ENCODE data around the gene EIF3A. TPM values are rescaled to one million over a fixed set of nuclear protein-coding genes. Genes with fewer than 3 reads are reported as not detected.

The EIF3A gene
- total and polyA plus RNA-seq, 2 donors, result 81.9 to 110 TPM

- Histone ChIP-seq H3K27ac (ENCODE audit: low read depth) (no peak overlapping the region), H3K36me3 (ENCODE audit: insufficient read depth) (no peaks in the 10 kb centered on the region), H3K4me1 (ENCODE audit: insufficient read depth) (no peaks in the 10 kb centered on the region), H3K4me3 (ENCODE audit: low read depth, low read length) (no peak overlapping the region)
- 82% methylated on average over 13 of the region's 13 CpGs for WGBS
- no peak for DNase-seq (ENCODE audit: extremely low spot score)
Measured at GRCh38 chr10:119090026-119090795, 9.6 kb upstream of the EIF3A start.

- Histone ChIP-seq H3K4me1 (ENCODE audit: insufficient read depth) (no peaks in the 10 kb centered on the region), H3K27ac (ENCODE audit: low read depth) (no peak overlapping the region), H3K36me3 (ENCODE audit: insufficient read depth) (no peaks in the 10 kb centered on the region), H3K4me3 (ENCODE audit: low read depth, low read length) (no peak overlapping the region)
- DNase-seq (ENCODE audit: extremely low spot score), result no peak
- WGBS, result 57% methylated on average over 4 of the region's 4 CpGs
Measured at GRCh38 chr10:119087271-119087882, 6.8 kb upstream of the EIF3A start.

- H3K4me1 ChIP-seq (ENCODE audit: insufficient read depth), result no peaks in the 10 kb centered on the region
- DNase-seq (ENCODE audit: extremely low spot score), result no peak
- H3K27ac ChIP-seq (ENCODE audit: low read depth), result no peak overlapping the region
- no peaks in the 10 kb centered on the region for H3K36me3 ChIP-seq (ENCODE audit: insufficient read depth)
- WGBS, result 91% methylated on average over 11 of the region's 11 CpGs
- H3K4me3 ChIP-seq (ENCODE audit: low read depth, low read length), result no peak overlapping the region
Measured at GRCh38 chr10:119084896-119085295, 4.3 kb upstream of the EIF3A start.

GRCh38 chr10:119079599-119080520 lies 757 bp downstream of the EIF3A start:
- Histone ChIP-seq H3K27ac (ENCODE audit: low read depth) (peak overlapping the region; percentile 98), H3K4me1 (ENCODE audit: insufficient read depth) (peaks cover 2% of the 10 kb centered on the region), H3K4me3 (ENCODE audit: low read depth, low read length) (peak overlapping the region; percentile 73), H3K36me3 (ENCODE audit: insufficient read depth) (no peaks in the 10 kb centered on the region)
- DNase-seq (ENCODE audit: extremely low spot score), result no peak
- WGBS, result under 1% methylated on average over 48 of the region's 48 CpGs

- peak overlapping the region; percentile 73 for H3K4me3 ChIP-seq (ENCODE audit: low read depth, low read length)
- DNase-seq (ENCODE audit: extremely low spot score), result no peak
- no peak overlapping the region for H3K27ac ChIP-seq (ENCODE audit: low read depth)
- H3K4me1 ChIP-seq (ENCODE audit: insufficient read depth), result peaks cover 2% of the 10 kb centered on the region
- H3K36me3 ChIP-seq (ENCODE audit: insufficient read depth), result no peaks in the 10 kb centered on the region
- 37% methylated on average over 10 of the region's 10 CpGs for WGBS
Measured at GRCh38 chr10:119078422-119079179, 2.0 kb downstream of the EIF3A start.

- H3K4me1 ChIP-seq (ENCODE audit: insufficient read depth), result peaks cover 2% of the 10 kb centered on the region
Measured at GRCh38 chr10:119073584-119073983, 7.0 kb downstream of the EIF3A start.

GRCh38 chr10:119070395-119071165 lies 10.0 kb downstream of the EIF3A start:
- Histone ChIP-seq H3K4me1 (ENCODE audit: insufficient read depth) (no peaks in the 10 kb centered on the region), H3K27ac (ENCODE audit: low read depth) (no peak overlapping the region), H3K36me3 (ENCODE audit: insufficient read depth) (peaks cover 9% of the 10 kb centered on the region), H3K4me3 (ENCODE audit: low read depth, low read length) (no peak overlapping the region)
- WGBS, result 91% methylated on average over 9 of the region's 9 CpGs
- DNase-seq (ENCODE audit: extremely low spot score), result no peak

More at GRCh38 chr10:119073584-119073983, 7.0 kb downstream of the EIF3A start:
- Histone ChIP-seq H3K27ac (ENCODE audit: low read depth) (no peak overlapping the region), H3K4me3 (ENCODE audit: low read depth, low read length) (no peak overlapping the region), H3K36me3 (ENCODE audit: insufficient read depth) (peaks cover 5% of the 10 kb centered on the region)
- 84% methylated on average over 6 of the region's 6 CpGs for WGBS
- no peak for DNase-seq (ENCODE audit: extremely low spot score)

GRCh38 chr10:119061926-119062325 lies 18.7 kb downstream of the EIF3A start:
- Histone ChIP-seq H3K4me1 (ENCODE audit: insufficient read depth) (no peaks in the 10 kb centered on the region), H3K4me3 (ENCODE audit: low read depth, low read length) (no peak overlapping the region), H3K27ac (ENCODE audit: low read depth) (no peak overlapping the region), H3K36me3 (ENCODE audit: insufficient read depth) (peaks cover 20% of the 10 kb centered on the region)
- WGBS, result 93% methylated on average over 2 of the region's 2 CpGs
- no peak for DNase-seq (ENCODE audit: extremely low spot score)

- H3K27ac ChIP-seq (ENCODE audit: low read depth), result no peak overlapping the region
- peaks cover 16% of the 10 kb centered on the region for H3K36me3 ChIP-seq (ENCODE audit: insufficient read depth)
- H3K4me1 ChIP-seq (ENCODE audit: insufficient read depth), result no peaks in the 10 kb centered on the region
- WGBS, result 87% methylated on average over 1 of the region's 1 CpG
- no peak overlapping the region for H3K4me3 ChIP-seq (ENCODE audit: low read depth, low read length)
- no peak for DNase-seq (ENCODE audit: extremely low spot score)
Measured at GRCh38 chr10:119061352-119061751, 19.3 kb downstream of the EIF3A start.

- WGBS, result 95% methylated on average over 1 of the region's 1 CpG
- Histone ChIP-seq H3K4me3 (ENCODE audit: low read depth, low read length) (no peak overlapping the region), H3K4me1 (ENCODE audit: insufficient read depth) (no peaks in the 10 kb centered on the region), H3K27ac (ENCODE audit: low read depth) (no peak overlapping the region), H3K36me3 (ENCODE audit: insufficient read depth) (peaks cover 17% of the 10 kb centered on the region)
- DNase-seq (ENCODE audit: extremely low spot score), result no peak
Measured at GRCh38 chr10:119060107-119060506, 20.5 kb downstream of the EIF3A start.

- no peaks in the 10 kb centered on the region for H3K4me1 ChIP-seq (ENCODE audit: insufficient read depth)
- H3K27ac ChIP-seq (ENCODE audit: low read depth), result no peak overlapping the region
- H3K4me3 ChIP-seq (ENCODE audit: low read depth, low read length), result no peak overlapping the region
- peaks cover 16% of the 10 kb centered on the region for H3K36me3 ChIP-seq (ENCODE audit: insufficient read depth)
- 71% methylated on average over 4 of the region's 4 CpGs for WGBS
- no peak for DNase-seq (ENCODE audit: extremely low spot score)
Measured at GRCh38 chr10:119059557-119059956, 21.1 kb downstream of the EIF3A start.

GRCh38 chr10:119058010-119058409 lies 22.6 kb downstream of the EIF3A start:
- DNase-seq (ENCODE audit: extremely low spot score), result no peak
- Histone ChIP-seq H3K36me3 (ENCODE audit: insufficient read depth) (peaks cover 18% of the 10 kb centered on the region), H3K4me1 (ENCODE audit: insufficient read depth) (no peaks in the 10 kb centered on the region), H3K4me3 (ENCODE audit: low read depth, low read length) (no peak overlapping the region), H3K27ac (ENCODE audit: low read depth) (no peak overlapping the region)
- 93% methylated on average over 11 of the region's 11 CpGs for WGBS
